IPS DF 6.9 (cell line): ENCODE data around the gene FAM186B.

Experiments
- DNase-seq: peaks from one replicate; pipeline ENCODE4 v3.0.0-alpha.2; 2013; ENCODE audit warnings: low read depth, low spot score
- H3K27ac ChIP-seq: one replicate; pipeline ENCODE4 v1.5.1; 2013; ENCODE audit warnings: low read length, control low read depth
- H3K27me3 ChIP-seq: 2 replicates; pipeline ENCODE4 v1.6.1; 2013; ENCODE audit warnings: mild to moderate bottlenecking, low read length; ENCODE audit not compliant: control insufficient read depth, insufficient read depth
- H3K36me3 ChIP-seq: 2 replicates; pipeline ENCODE4 v1.6.1; 2013; ENCODE audit warnings: low read length; ENCODE audit not compliant: control insufficient read depth, insufficient read depth
- H3K4me1 ChIP-seq: 2 replicates; pipeline ENCODE4 v1.6.1; 2013; ENCODE audit warnings: low read length; ENCODE audit not compliant: control insufficient read depth, insufficient read depth
- H3K4me3 ChIP-seq: 2 replicates; pipeline ENCODE4 v1.5.1; 2013; ENCODE audit warnings: mild to moderate bottlenecking, low read length
- H3K9me3 ChIP-seq: 2 replicates; pipeline ENCODE4 v1.6.1; 2013; ENCODE audit warnings: low read length, inconsistent platforms; ENCODE audit not compliant: control insufficient read depth, insufficient read depth
- WGBS: extraction: QIAGEN DNeasy Blood & Tissue Kit; methylation state at CpG from one replicate; pipeline ENCODE4 v1.1.7; 2013; ENCODE audit warnings: mixed read lengths, missing lambda C conversion rate; ENCODE audit not compliant: insufficient read length, insufficient coverage; 5-methylcytosine and 5-hydroxymethylcytosine counted together

FAM186B gene

GRCh38 chr12:49552425-49552824, 53.0 kb downstream of the FAM186B start:
- Histone ChIP-seq H3K27me3 (peaks cover 14% of the 10 kb centered on the region; the same call in 1 of the 2 replicates), H3K9me3 (no peaks in the 10 kb centered on the region), H3K4me1 (peaks cover 4% of the 10 kb centered on the region; the same call in 1 of the 2 replicates), H3K36me3 (peaks cover 3% of the 10 kb centered on the region; the same call in 1 of the 2 replicates), H3K27ac (no peak overlapping the region), H3K4me3 (no peak overlapping the region)
- no peak for DNase-seq
- no CpG with 5 or more reads among the region's 9 CpGs for WGBS

- H3K36me3 ChIP-seq = peaks cover 3% of the 10 kb centered on the region; the same call in 1 of the 2 replicates
- H3K4me3 ChIP-seq = no peak overlapping the region
- H3K27me3 ChIP-seq = peaks cover 16% of the 10 kb centered on the region; the same call in 1 of the 2 replicates
- DNase-seq = no peak
- H3K9me3 ChIP-seq = no peaks in the 10 kb centered on the region
- H3K4me1 ChIP-seq = peaks cover 4% of the 10 kb centered on the region; the same call in 1 of the 2 replicates
- WGBS = no CpG with 5 or more reads among the region's 7 CpGs
- H3K27ac ChIP-seq = no peak overlapping the region
Measured at GRCh38 chr12:49552014-49552413, 53.4 kb downstream of the FAM186B start.

- H3K27me3 ChIP-seq = peaks cover 16% of the 10 kb centered on the region; the same call in 1 of the 2 replicates
- WGBS = no CpG with 5 or more reads among the region's 6 CpGs
- H3K27ac ChIP-seq = no peak overlapping the region
- H3K4me1 ChIP-seq = peaks cover 4% of the 10 kb centered on the region; the same call in 1 of the 2 replicates
- no peaks in the 10 kb centered on the region for H3K9me3 ChIP-seq
- H3K36me3 ChIP-seq = no peaks in the 10 kb centered on the region
- DNase-seq = no peak
- no peak overlapping the region for H3K4me3 ChIP-seq
Measured at GRCh38 chr12:49550693-49551252, 54.7 kb downstream of the FAM186B start.

GRCh38 chr12:49549735-49550692, 55.4 kb downstream of the FAM186B start:
- WGBS = no CpG with 5 or more reads among the region's 28 CpGs
- no peaks in the 10 kb centered on the region for H3K9me3 ChIP-seq
- H3K27me3 ChIP-seq = peaks cover 18% of the 10 kb centered on the region; the same call in 1 of the 2 replicates
- H3K4me1 ChIP-seq = peaks cover 4% of the 10 kb centered on the region; the same call in 1 of the 2 replicates
- no peak overlapping the region for H3K27ac ChIP-seq
- no peak for DNase-seq
- H3K36me3 ChIP-seq = no peaks in the 10 kb centered on the region
- no peak overlapping the region for H3K4me3 ChIP-seq

GRCh38 chr12:49548822-49549648, 56.4 kb downstream of the FAM186B start:
- peak overlapping the region; percentile 22; the same call in 1 of the 2 replicates for H3K4me3 ChIP-seq
- H3K27ac ChIP-seq = no peak overlapping the region
- peaks cover 26% of the 10 kb centered on the region; the same call in 1 of the 2 replicates for H3K27me3 ChIP-seq
- peaks cover 4% of the 10 kb centered on the region; the same call in 1 of the 2 replicates for H3K4me1 ChIP-seq
- WGBS = no CpG with 5 or more reads among the region's 70 CpGs
- H3K36me3 ChIP-seq = no peaks in the 10 kb centered on the region
- DNase-seq = no peak
- H3K9me3 ChIP-seq = no peaks in the 10 kb centered on the region

- Histone ChIP-seq H3K4me1 (peaks cover 4% of the 10 kb centered on the region; the same call in 1 of the 2 replicates), H3K4me3 (no peak overlapping the region), H3K9me3 (no peaks in the 10 kb centered on the region), H3K27me3 (peaks cover 31% of the 10 kb centered on the region), H3K27ac (no peak overlapping the region), H3K36me3 (no peaks in the 10 kb centered on the region)
- no CpG with 5 or more reads among the region's 8 CpGs for WGBS
- no peak for DNase-seq
Measured at GRCh38 chr12:49548481-49548821, 57.0 kb downstream of the FAM186B start.

GRCh38 chr12:49547090-49547690, 58.2 kb downstream of the FAM186B start:
- Histone ChIP-seq H3K36me3 (no peaks in the 10 kb centered on the region), H3K27me3 (peaks cover 43% of the 10 kb centered on the region), H3K4me3 (no peak overlapping the region), H3K27ac (no peak overlapping the region), H3K4me1 (peaks cover 4% of the 10 kb centered on the region; the same call in 1 of the 2 replicates), H3K9me3 (no peaks in the 10 kb centered on the region)
- no CpG with 5 or more reads among the region's 7 CpGs for WGBS
- DNase-seq = no peak

- Histone ChIP-seq H3K27ac (no peak overlapping the region), H3K4me3 (no peak overlapping the region), H3K27me3 (peaks cover 45% of the 10 kb centered on the region), H3K4me1 (peaks cover 4% of the 10 kb centered on the region; the same call in 1 of the 2 replicates), H3K36me3 (no peaks in the 10 kb centered on the region), H3K9me3 (no peaks in the 10 kb centered on the region)
- WGBS = no CpG with 5 or more reads among the region's 3 CpGs
- no peak for DNase-seq
Measured at GRCh38 chr12:49546481-49546880, 59.0 kb downstream of the FAM186B start.

- Histone ChIP-seq H3K27me3 (peaks cover 52% of the 10 kb centered on the region), H3K4me1 (peaks cover 4% of the 10 kb centered on the region; the same call in 1 of the 2 replicates), H3K9me3 (no peaks in the 10 kb centered on the region), H3K36me3 (no peaks in the 10 kb centered on the region), H3K27ac (no peak overlapping the region), H3K4me3 (no peak overlapping the region)
- DNase-seq = no peak
- WGBS = no CpG with 5 or more reads among the region's 4 CpGs
Measured at GRCh38 chr12:49545815-49546214, 59.6 kb downstream of the FAM186B start.
